Measurements from ENCODE around the gene ZNF211. TPM values are rescaled to one million over a fixed set of nuclear protein-coding genes. Genes with fewer than 3 reads are reported as not detected.
A peak's percentile ranks its signal among the peaks of the same experiment; 100 is the strongest.

Gene ZNF211
- total and polyA plus RNA-seq, 10 of the 15 experiments (the other 5 are each of a cell fraction or from before 2014, with no cell fraction given), result 2.1 to 20.6 (median 9.3) TPM

DNA sequence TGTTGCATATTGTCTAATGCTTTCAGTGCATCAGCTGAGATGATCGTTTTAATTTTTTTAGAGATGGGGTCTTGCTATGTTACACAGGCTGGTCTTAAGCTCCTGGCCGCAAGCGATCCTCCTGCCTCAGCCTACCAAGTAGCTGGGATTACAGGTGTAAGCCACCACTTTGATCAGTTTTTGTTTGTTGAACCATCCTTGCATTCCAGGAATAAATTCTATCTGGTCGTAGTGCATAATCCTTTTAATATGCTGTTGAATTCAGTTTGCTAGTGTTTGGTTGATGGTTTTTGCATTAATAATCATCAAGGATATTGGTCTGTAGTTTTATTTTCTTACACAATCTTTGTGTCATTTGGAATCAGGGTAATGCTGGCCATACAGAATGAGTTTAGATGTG lies 4.4 kb downstream of the ZNF211 start:
- H3K36me3 ChIP-seq (ENCODE audit: control insufficient read depth in 2 of 2, insufficient read depth in 2 of 2, low read length in 1 of 2), result peaks cover 9 to 17% of the 10 kb centered on the region in 2 experiments
- no peaks in the 10 kb centered on the region; the same call in 1 of the 2 replicates for H3K4me1 ChIP-seq (ENCODE audit: control insufficient read depth, insufficient read depth, low read length)
- SMC1A ChIA-PET (ENCODE audit: uncharacterized antibody, unreplicated experiment), result no interaction called here
- POLR2A ChIA-PET, result no interaction called here
- no peak overlapping the region for H2AFZ ChIP-seq (ENCODE audit: control insufficient read depth, low read depth, low read length)
- H3K4me3 ChIP-seq, result no peak overlapping the region
- no peak for DNase-seq (ENCODE audit: low read depth, low spot score)
- H3K27ac ChIP-seq (ENCODE audit: control insufficient read depth, insufficient read depth), result no peak overlapping the region
- H3K27me3 ChIP-seq (replicated peaks in 1 of 2; ENCODE audit: control insufficient read depth in 2 of 2, insufficient read depth in 2 of 2, low read length in 1 of 2), result no peaks in the 10 kb centered on the region
- H3K9ac ChIP-seq (ENCODE audit: control insufficient read depth, insufficient read depth, low read length), result no peak overlapping the region
- CTCF ChIA-PET, result no interaction called here
- H3K4me2 ChIP-seq (ENCODE audit: control insufficient read depth, insufficient read depth), result no peak overlapping the region
- in situ Hi-C loops (cut with MboI) (no loop called here), intact Hi-C loops (cut with micrococcal nuclease; ENCODE audit: unreplicated experiment) (no loop called here)
- 93% methylated on average over 4 of the region's 4 CpGs for WGBS (ENCODE audit: insufficient coverage, insufficient replicate concordance, low lambda C conversion rate, missing lambda C conversion rate)
- H4K20me1 ChIP-seq (ENCODE audit: control insufficient read depth, insufficient read depth), result no peaks in the 10 kb centered on the region
- 0 out of 2 replicates have a peak, but pooled peaks have one; percentile 47 for TF ChIP-seq CBX5 (IDR thresholded peaks at IDR 0.05; ENCODE audit: low read depth)
- TF ChIP-seq PAX5 (IDR thresholded peaks at IDR 0.05; ENCODE audit: borderline replicate concordance, low read depth, low read length), result no peak
- RAD21 ChIA-PET (ENCODE audit: unreplicated experiment), result interaction anchor here (0.7 kb wide), 1 partner anchor 935 kb away, joined by 3 read pairs; no protein-coding TSS in a partner anchor
- H3K9me3 ChIP-seq (replicated peaks; ENCODE audit: control insufficient read depth, insufficient read depth, low read length), result peaks cover 36% of the 10 kb centered on the region
- no peak for FAIRE-seq
- no TSS peak for BruUV-seq (replicated peaks)
- ATAC-seq, result no peak
- no peaks in the 10 kb centered on the region; the same call in 1 of the 2 replicates for H3K79me2 ChIP-seq (ENCODE audit: control insufficient read depth, insufficient read depth, low read length)

- no TSS peak for BruUV-seq (replicated peaks)
- peaks cover 36% of the 10 kb centered on the region for H3K9me3 ChIP-seq (replicated peaks; ENCODE audit: control insufficient read depth, insufficient read depth, low read length)
- POLR2A ChIA-PET, result no interaction called here
- CTCF ChIA-PET, result no interaction called here
- no peak overlapping the region for H3K9ac ChIP-seq (ENCODE audit: control insufficient read depth, insufficient read depth, low read length)
- H3K4me2 ChIP-seq (ENCODE audit: control insufficient read depth, insufficient read depth), result no peak overlapping the region
- no peak overlapping the region for H3K27ac ChIP-seq (ENCODE audit: control insufficient read depth, insufficient read depth)
- FAIRE-seq (no peak), DNase-seq (ENCODE audit: low read depth, low spot score) (no peak), ATAC-seq (no peak)
- RAD21 ChIA-PET (ENCODE audit: unreplicated experiment), result no interaction called here
- no peak overlapping the region for H2AFZ ChIP-seq (ENCODE audit: control insufficient read depth, low read depth, low read length)
- no peaks in the 10 kb centered on the region for H3K4me1 ChIP-seq (ENCODE audit: control insufficient read depth, insufficient read depth, low read length)
- intact Hi-C loops (cut with micrococcal nuclease; ENCODE audit: unreplicated experiment) (no loop called here), in situ Hi-C loops (cut with MboI) (no loop called here)
- peaks cover 9 to 17% of the 10 kb centered on the region in 2 experiments for H3K36me3 ChIP-seq (ENCODE audit: control insufficient read depth in 2 of 2, insufficient read depth in 2 of 2, low read length in 1 of 2)
- H3K4me3 ChIP-seq, result no peak overlapping the region
- WGBS (ENCODE audit: insufficient coverage, insufficient replicate concordance, low lambda C conversion rate, missing lambda C conversion rate), result 100% methylated on average over 4 of the region's 4 CpGs
- no peaks in the 10 kb centered on the region for H4K20me1 ChIP-seq (ENCODE audit: control insufficient read depth, insufficient read depth)
- SMC1A ChIA-PET (ENCODE audit: uncharacterized antibody, unreplicated experiment), result no interaction called here
- no peaks in the 10 kb centered on the region for H3K27me3 ChIP-seq (replicated peaks in 1 of 2; ENCODE audit: control insufficient read depth in 2 of 2, insufficient read depth in 2 of 2, low read length in 1 of 2)
- H3K79me2 ChIP-seq (ENCODE audit: control insufficient read depth, insufficient read depth, low read length), result no peaks in the 10 kb centered on the region
- TF ChIP-seq MTA2 (IDR thresholded peaks at IDR 0.05; ENCODE audit: low read depth) (no peak), MTA3 (IDR thresholded peaks at IDR 0.05; ENCODE audit: borderline replicate concordance, low read length) (no peak), RAD51 (IDR thresholded peaks at IDR 0.05) (no peak), CREB1 (IDR thresholded peaks at IDR 0.05; ENCODE audit: low read depth) (no peak), ZNF24 (IDR thresholded peaks at IDR 0.05) (no peak), PML (IDR thresholded peaks at IDR 0.05; ENCODE audit: low read length) (no peak), NR2C2 (IDR thresholded peaks at IDR 0.05; ENCODE audit: borderline replicate concordance, control insufficient read depth, insufficient read length, low read depth) (no peak), POU2F2 (IDR thresholded peaks at IDR 0.05; ENCODE audit: borderline replicate concordance, low read depth, low read length) (no peak), BACH1 (IDR thresholded peaks at IDR 0.05; ENCODE audit: borderline replicate concordance) (no peak), JUNB (IDR thresholded peaks at IDR 0.05) (no peak), YBX1 (IDR thresholded peaks at IDR 0.05) (no peak), SMAD1 (IDR thresholded peaks at IDR 0.05; ENCODE audit: low read depth, partially characterized antibody) (no peak), SRF (IDR thresholded peaks at IDR 0.05; ENCODE audit: low read depth in 2 of 2, low read length in 2 of 2) (no peak), IRF4 (IDR thresholded peaks at IDR 0.05; ENCODE audit: low read depth, low read length) (no peak), ZNF207 (IDR thresholded peaks at IDR 0.05; ENCODE audit: borderline replicate concordance) (no peak), SPI1 (IDR thresholded peaks at IDR 0.05; ENCODE audit: borderline replicate concordance, insufficient read depth, low read depth, low read length) (no peak)
- TF ChIP-seq, protein P1, sequence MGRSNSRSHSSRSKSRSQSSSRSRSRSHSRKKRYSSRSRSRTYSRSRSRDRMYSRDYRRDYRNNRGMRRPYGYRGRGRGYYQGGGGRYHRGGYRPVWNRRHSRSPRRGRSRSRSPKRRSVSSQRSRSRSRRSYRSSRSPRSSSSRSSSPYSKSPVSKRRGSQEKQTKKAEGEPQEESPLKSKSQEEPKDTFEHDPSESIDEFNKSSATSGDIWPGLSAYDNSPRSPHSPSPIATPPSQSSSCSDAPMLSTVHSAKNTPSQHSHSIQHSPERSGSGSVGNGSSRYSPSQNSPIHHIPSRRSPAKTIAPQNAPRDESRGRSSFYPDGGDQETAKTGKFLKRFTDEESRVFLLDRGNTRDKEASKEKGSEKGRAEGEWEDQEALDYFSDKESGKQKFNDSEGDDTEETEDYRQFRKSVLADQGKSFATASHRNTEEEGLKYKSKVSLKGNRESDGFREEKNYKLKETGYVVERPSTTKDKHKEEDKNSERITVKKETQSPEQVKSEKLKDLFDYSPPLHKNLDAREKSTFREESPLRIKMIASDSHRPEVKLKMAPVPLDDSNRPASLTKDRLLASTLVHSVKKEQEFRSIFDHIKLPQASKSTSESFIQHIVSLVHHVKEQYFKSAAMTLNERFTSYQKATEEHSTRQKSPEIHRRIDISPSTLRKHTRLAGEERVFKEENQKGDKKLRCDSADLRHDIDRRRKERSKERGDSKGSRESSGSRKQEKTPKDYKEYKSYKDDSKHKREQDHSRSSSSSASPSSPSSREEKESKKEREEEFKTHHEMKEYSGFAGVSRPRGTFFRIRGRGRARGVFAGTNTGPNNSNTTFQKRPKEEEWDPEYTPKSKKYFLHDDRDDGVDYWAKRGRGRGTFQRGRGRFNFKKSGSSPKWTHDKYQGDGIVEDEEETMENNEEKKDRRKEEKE (IDR thresholded peaks at IDR 0.05), result no peak
These were observed 8.8 kb downstream of the ZNF211 start for GRCh38 chr19:57641715-57642234.
